Measurements from ENCODE around the gene DNAI2.

DNA sequence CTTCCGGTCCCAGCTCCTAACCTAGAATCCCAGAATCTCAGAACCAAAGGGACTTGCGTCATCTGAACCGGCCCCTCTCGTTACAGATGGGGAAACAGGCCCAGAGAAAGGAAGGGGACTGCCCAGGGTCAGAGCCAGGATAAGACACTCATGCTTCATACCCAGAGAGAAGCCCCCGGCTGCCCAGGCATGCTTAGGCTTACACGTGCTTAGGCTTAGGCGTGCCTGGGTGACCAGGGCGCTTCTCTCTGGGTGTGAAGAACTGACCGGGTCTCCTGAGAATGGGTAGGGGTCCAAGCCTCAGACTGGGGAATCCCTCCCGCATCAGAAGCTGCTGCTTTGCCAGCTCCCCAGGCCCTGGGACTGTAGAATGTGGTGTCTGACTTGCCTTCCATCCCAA lies 29.9 kb upstream of the DNAI2 start:
- TF ChIP-seq, protein P1, sequence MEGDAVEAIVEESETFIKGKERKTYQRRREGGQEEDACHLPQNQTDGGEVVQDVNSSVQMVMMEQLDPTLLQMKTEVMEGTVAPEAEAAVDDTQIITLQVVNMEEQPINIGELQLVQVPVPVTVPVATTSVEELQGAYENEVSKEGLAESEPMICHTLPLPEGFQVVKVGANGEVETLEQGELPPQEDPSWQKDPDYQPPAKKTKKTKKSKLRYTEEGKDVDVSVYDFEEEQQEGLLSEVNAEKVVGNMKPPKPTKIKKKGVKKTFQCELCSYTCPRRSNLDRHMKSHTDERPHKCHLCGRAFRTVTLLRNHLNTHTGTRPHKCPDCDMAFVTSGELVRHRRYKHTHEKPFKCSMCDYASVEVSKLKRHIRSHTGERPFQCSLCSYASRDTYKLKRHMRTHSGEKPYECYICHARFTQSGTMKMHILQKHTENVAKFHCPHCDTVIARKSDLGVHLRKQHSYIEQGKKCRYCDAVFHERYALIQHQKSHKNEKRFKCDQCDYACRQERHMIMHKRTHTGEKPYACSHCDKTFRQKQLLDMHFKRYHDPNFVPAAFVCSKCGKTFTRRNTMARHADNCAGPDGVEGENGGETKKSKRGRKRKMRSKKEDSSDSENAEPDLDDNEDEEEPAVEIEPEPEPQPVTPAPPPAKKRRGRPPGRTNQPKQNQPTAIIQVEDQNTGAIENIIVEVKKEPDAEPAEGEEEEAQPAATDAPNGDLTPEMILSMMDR (conservative IDR thresholded peaks at IDR 0.05; ENCODE audit: low read depth, low read length), result no peak
- TF ChIP-seq EZH2 (IDR thresholded peaks at IDR 0.05; ENCODE audit: low read length, unreplicated experiment) (no peak), EZH2phosphoT487 (IDR thresholded peaks at IDR 0.05; ENCODE audit: borderline replicate concordance, low read length) (no peak)
